Stomach (tissue), 4 donors: Measurements from ENCODE around the gene RFX2.

Experiments used
- EP300 ChIP-seq: sonication (generic); formaldehyde crosslinking; IDR thresholded peaks from one replicate; pipeline ENCODE4 v1.6.1; 2017; ENCODE audit warnings: antibody characterized with exemption
- POLR2A ChIP-seq, 4 donors: fragments of 450-650 bp; IDR thresholded peaks; one replicate each; pipeline ENCODE4 v1.6.1; 2016; ENCODE audit warnings: antibody characterized with exemption in 4 of 4, control low read depth in 2 of 4, mild to moderate bottlenecking in 1 of 4, moderate library complexity in 1 of 4
- POLR2AphosphoS5 ChIP-seq, 3 donors: sonication (generic); formaldehyde crosslinking; IDR thresholded peaks; one replicate each; pipeline ENCODE4 v1.6.1; 2016; ENCODE audit warnings: antibody characterized with exemption in 3 of 3
- TF ChIP-seq, protein P1 (sequence below), 7 experiments: fragments of 450-650 bp in 4 of 7; fragments of 200-600 bp in 3 of 7; sonication (generic) in 3 of 7; IDR thresholded peaks; one replicate each; pipeline ENCODE4 v1.5.1; 2016 to 2019; ENCODE audit warnings: antibody characterized with exemption in 7 of 7, control low read depth in 2 of 7, mild to moderate bottlenecking in 1 of 7

DNA sequence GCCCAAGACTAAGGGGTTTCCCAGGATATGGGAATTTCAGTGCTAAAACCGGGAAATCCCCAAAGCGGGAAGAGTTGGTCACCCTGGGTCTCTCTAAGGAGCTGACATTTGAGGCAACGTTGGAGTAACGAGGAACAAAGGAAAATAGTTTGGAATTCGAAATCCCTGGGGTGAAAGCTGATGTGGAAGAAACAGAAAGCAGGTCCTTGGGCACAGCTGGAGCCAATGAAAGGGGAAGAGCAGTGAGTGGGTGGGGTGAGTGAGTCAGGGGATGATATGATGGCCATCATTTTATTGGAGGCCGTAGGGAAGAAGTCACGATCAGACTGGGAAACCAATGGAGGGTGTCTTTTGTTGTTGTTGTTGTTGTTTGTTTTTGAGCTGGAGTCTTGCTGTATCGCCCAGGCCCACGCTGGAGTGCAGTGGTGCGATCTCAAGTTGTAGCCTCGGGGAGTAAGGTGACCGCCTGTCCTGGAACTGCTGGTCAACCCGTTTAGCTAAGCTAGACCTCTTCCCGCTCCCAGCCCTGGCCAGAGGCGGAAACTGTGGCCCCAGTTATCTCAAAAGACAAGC lies 3.4 kb upstream of the RFX2 start:
- TF ChIP-seq, protein P1, sequence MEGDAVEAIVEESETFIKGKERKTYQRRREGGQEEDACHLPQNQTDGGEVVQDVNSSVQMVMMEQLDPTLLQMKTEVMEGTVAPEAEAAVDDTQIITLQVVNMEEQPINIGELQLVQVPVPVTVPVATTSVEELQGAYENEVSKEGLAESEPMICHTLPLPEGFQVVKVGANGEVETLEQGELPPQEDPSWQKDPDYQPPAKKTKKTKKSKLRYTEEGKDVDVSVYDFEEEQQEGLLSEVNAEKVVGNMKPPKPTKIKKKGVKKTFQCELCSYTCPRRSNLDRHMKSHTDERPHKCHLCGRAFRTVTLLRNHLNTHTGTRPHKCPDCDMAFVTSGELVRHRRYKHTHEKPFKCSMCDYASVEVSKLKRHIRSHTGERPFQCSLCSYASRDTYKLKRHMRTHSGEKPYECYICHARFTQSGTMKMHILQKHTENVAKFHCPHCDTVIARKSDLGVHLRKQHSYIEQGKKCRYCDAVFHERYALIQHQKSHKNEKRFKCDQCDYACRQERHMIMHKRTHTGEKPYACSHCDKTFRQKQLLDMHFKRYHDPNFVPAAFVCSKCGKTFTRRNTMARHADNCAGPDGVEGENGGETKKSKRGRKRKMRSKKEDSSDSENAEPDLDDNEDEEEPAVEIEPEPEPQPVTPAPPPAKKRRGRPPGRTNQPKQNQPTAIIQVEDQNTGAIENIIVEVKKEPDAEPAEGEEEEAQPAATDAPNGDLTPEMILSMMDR (IDR thresholded peaks at IDR 0.05) = no peak
- TF ChIP-seq POLR2A (IDR thresholded peaks at IDR 0.05) (no peak), POLR2AphosphoS5 (IDR thresholded peaks at IDR 0.05) (no peak), EP300 (no peak)
